IMR-90 (cell line): Measurements from ENCODE around the gene SPDYE2.
"Not testable (repeated sequence)": the region's sequence is repeated elsewhere in the genome, so short reads cannot be mapped to it uniquely, and the experiment has no call there.

Experiments
- CEBPB ChIP-seq: IDR thresholded peaks from 2 replicates; pipeline ENCODE4 v1.6.1; 2012; ENCODE audit warnings: low read depth, low read length, improper control_type of control experiment
- CTCF ChIP-seq: conservative IDR thresholded peaks from 2 replicates; pipeline ENCODE4 v1.5.1; 2012; ENCODE audit warnings: mild to moderate bottlenecking, low read depth, low read length, improper control_type of control experiment
- ELK1 ChIP-seq: fragments of 150-350 bp; IDR thresholded peaks from 2 replicates; pipeline ENCODE4 v1.6.1; 2016; ENCODE audit warnings: low read depth, mild to moderate bottlenecking, low read length, moderate library complexity, borderline replicate concordance
- FOS ChIP-seq: fragments of 150-350 bp; IDR thresholded peaks from 2 replicates; pipeline ENCODE4 v1.6.1; 2016; ENCODE audit warnings: low read depth, low read length
- MAFK ChIP-seq: IDR thresholded peaks from 2 replicates; pipeline ENCODE4 v1.6.1; 2012; ENCODE audit warnings: low read depth, low read length, improper control_type of control experiment
- MAZ ChIP-seq: IDR thresholded peaks from 2 replicates; pipeline ENCODE4 v1.6.1; 2012; ENCODE audit warnings: low read depth, mild to moderate bottlenecking, low read length, improper control_type of control experiment, moderate library complexity, borderline replicate concordance
- MXI1 ChIP-seq: IDR thresholded peaks from 2 replicates; pipeline ENCODE4 v1.6.1; 2012; ENCODE audit warnings: low read depth, mild to moderate bottlenecking, low read length, moderate library complexity, borderline replicate concordance
- NFE2L2 ChIP-seq: fragments of 150-350 bp; IDR thresholded peaks from 2 replicates; pipeline ENCODE4 v1.6.1; 2016; ENCODE audit warnings: low read depth, mild to moderate bottlenecking, low read length
- POLR2A ChIP-seq: IDR thresholded peaks from 2 replicates; pipeline ENCODE4 v1.6.1; 2012; ENCODE audit warnings: mild to moderate bottlenecking, low read depth, low read length
- RAD21 ChIP-seq: IDR thresholded peaks from 2 replicates; pipeline ENCODE4 v1.6.1; 2012; ENCODE audit warnings: low read length, improper control_type of control experiment
- RCOR1 ChIP-seq: IDR thresholded peaks from 2 replicates; pipeline ENCODE4 v1.6.1; 2012; ENCODE audit warnings: mild to moderate bottlenecking, low read length, improper control_type of control experiment; ENCODE audit not compliant: insufficient replicate concordance
- SMC3 ChIP-seq: fragments of 150-350 bp; IDR thresholded peaks from 2 replicates; pipeline ENCODE4 v1.6.1; 2016; ENCODE audit warnings: low read depth, mild to moderate bottlenecking, antibody characterized with exemption, low read length, moderate library complexity
- USF2 ChIP-seq: fragments of 150-350 bp; IDR thresholded peaks from 2 replicates; pipeline ENCODE4 v1.6.1; 2017; ENCODE audit warnings: mild to moderate bottlenecking, antibody characterized with exemption, low read length, low read depth

- TF ChIP-seq CTCF, POLR2A, FOS, NFE2L2, ELK1, MAFK, RCOR1, CEBPB, MXI1, SMC3, RAD21, USF2, MAZ: not testable (repeated sequence)
These were observed 59.4 kb downstream of the SPDYE2 start for GRCh38 chr7:102610441-102610840.
